Measurements from ENCODE around the gene NEMP2.
"Not testable (repeated sequence)": the region's sequence is repeated elsewhere in the genome, so short reads cannot be mapped to it uniquely, and the experiment has no call there.

NEMP2 gene

GRCh38 chr2:190524928-190525327 is 9.6 kb downstream of the NEMP2 start:
- no peak for DNase-seq

- DNase-seq = no peak
Measured at GRCh38 chr2:190519975-190520767, 14.4 kb downstream of the NEMP2 start.

GRCh38 chr2:190517468-190517867 is 17.1 kb downstream of the NEMP2 start:
- DNase-seq = no peak

GRCh38 chr2:190515687-190516086 is 18.8 kb downstream of the NEMP2 start:
- no peak for DNase-seq

- no peak for DNase-seq
Measured at GRCh38 chr2:190514676-190515075, 19.8 kb downstream of the NEMP2 start.

- DNase-seq = no peak
Measured at GRCh38 chr2:190513877-190514276, 20.6 kb downstream of the NEMP2 start.

GRCh38 chr2:190512539-190513095 is 21.9 kb downstream of the NEMP2 start:
- no peak for DNase-seq

GRCh38 chr2:190511104-190511503 is 23.4 kb downstream of the NEMP2 start:
- DNase-seq = no peak

GRCh38 chr2:190509895-190510294 is 24.6 kb downstream of the NEMP2 start:
- DNase-seq = not testable (repeated sequence)

GRCh38 chr2:190507135-190507534 is 27.4 kb downstream of the NEMP2 start:
- DNase-seq = no peak

GRCh38 chr2:190506666-190507065 is 27.9 kb downstream of the NEMP2 start:
- DNase-seq = no peak

- no peak for DNase-seq
Measured at GRCh38 chr2:190505696-190506095, 28.8 kb downstream of the NEMP2 start.

- DNase-seq = no peak
Measured at GRCh38 chr2:190504912-190505311, 29.6 kb downstream of the NEMP2 start.

GRCh38 chr2:190503088-190503487 is 31.4 kb downstream of the NEMP2 start:
- DNase-seq = no peak

GRCh38 chr2:190501702-190502407 is 32.7 kb downstream of the NEMP2 start:
- DNase-seq = no peak

- DNase-seq = no peak
Measured at GRCh38 chr2:190501231-190501630, 33.3 kb downstream of the NEMP2 start.

- DNase-seq = no peak
Measured at GRCh38 chr2:190500054-190500502, 34.4 kb downstream of the NEMP2 start.

GRCh38 chr2:190499273-190499672 is 35.2 kb downstream of the NEMP2 start:
- DNase-seq = no peak

- no peak for DNase-seq
Measured at GRCh38 chr2:190497428-190497827, 37.1 kb downstream of the NEMP2 start.

- DNase-seq = not testable (repeated sequence)
Measured at GRCh38 chr2:190494600-190495227, 39.8 kb downstream of the NEMP2 start.

GRCh38 chr2:190493095-190493494 is 41.4 kb downstream of the NEMP2 start:
- DNase-seq = no peak

- no peak for DNase-seq
Measured at GRCh38 chr2:190490502-190490901, 44.0 kb downstream of the NEMP2 start.

- no peak for DNase-seq
Measured at GRCh38 chr2:190489475-190489874, 45.0 kb downstream of the NEMP2 start.

All from KG1 (cell line).